ENCODE measurements around the gene FAM124A. TPM values are rescaled to one million over a fixed set of nuclear protein-coding genes. Genes with fewer than 3 reads are reported as not detected.

Gene FAM124A
- total RNA-seq, 2 donors from 2014 or later, result 5.5 to 11.2 TPM

GRCh38 chr13:51229101-51229719 is 7.0 kb downstream of the FAM124A start:
- intact Hi-C loops (cut with DNase I), result no loop called here
- no peak for TF ChIP-seq POLR2AphosphoS5 (IDR thresholded peaks at IDR 0.05)
- no peak overlapping the region for H3K27ac ChIP-seq
- no peaks in the 10 kb centered on the region for H3K9me3 ChIP-seq
- no peak overlapping the region for H3K4me3 ChIP-seq
- H3K27me3 ChIP-seq (replicated peaks; ENCODE audit: insufficient read depth), result no peaks in the 10 kb centered on the region
- H3K4me1 ChIP-seq (replicated peaks), result peaks cover 6% of the 10 kb centered on the region
- WGBS, result 95% methylated on average over 12 of the region's 12 CpGs
- no peak for DNase-seq (ENCODE audit: low spot score)
- no peaks in the 10 kb centered on the region for H3K36me3 ChIP-seq

GRCh38 chr13:51229731-51230130 is 7.5 kb downstream of the FAM124A start:
- H3K36me3 ChIP-seq, result no peaks in the 10 kb centered on the region
- no peak overlapping the region for H3K27ac ChIP-seq
- WGBS, result 66% methylated on average over 2 of the region's 2 CpGs
- no peak overlapping the region for H3K4me3 ChIP-seq
- TF ChIP-seq, protein P1, sequence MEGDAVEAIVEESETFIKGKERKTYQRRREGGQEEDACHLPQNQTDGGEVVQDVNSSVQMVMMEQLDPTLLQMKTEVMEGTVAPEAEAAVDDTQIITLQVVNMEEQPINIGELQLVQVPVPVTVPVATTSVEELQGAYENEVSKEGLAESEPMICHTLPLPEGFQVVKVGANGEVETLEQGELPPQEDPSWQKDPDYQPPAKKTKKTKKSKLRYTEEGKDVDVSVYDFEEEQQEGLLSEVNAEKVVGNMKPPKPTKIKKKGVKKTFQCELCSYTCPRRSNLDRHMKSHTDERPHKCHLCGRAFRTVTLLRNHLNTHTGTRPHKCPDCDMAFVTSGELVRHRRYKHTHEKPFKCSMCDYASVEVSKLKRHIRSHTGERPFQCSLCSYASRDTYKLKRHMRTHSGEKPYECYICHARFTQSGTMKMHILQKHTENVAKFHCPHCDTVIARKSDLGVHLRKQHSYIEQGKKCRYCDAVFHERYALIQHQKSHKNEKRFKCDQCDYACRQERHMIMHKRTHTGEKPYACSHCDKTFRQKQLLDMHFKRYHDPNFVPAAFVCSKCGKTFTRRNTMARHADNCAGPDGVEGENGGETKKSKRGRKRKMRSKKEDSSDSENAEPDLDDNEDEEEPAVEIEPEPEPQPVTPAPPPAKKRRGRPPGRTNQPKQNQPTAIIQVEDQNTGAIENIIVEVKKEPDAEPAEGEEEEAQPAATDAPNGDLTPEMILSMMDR (IDR thresholded peaks at IDR 0.05), result no peak
- no peak for TF ChIP-seq POLR2AphosphoS5 (IDR thresholded peaks at IDR 0.05)
- no peak for TF ChIP-seq POLR2A (IDR thresholded peaks at IDR 0.05)
- H3K4me1 ChIP-seq (replicated peaks), result peaks cover 6% of the 10 kb centered on the region
- H3K9me3 ChIP-seq, result no peaks in the 10 kb centered on the region
- H3K27me3 ChIP-seq (replicated peaks; ENCODE audit: insufficient read depth), result no peaks in the 10 kb centered on the region
- intact Hi-C loops (cut with DNase I), result loop anchor here (10.0 kb wide), 1 partner anchor 505 kb away; no protein-coding TSS in a partner anchor
- DNase-seq (ENCODE audit: low spot score), result no peak

DNA sequence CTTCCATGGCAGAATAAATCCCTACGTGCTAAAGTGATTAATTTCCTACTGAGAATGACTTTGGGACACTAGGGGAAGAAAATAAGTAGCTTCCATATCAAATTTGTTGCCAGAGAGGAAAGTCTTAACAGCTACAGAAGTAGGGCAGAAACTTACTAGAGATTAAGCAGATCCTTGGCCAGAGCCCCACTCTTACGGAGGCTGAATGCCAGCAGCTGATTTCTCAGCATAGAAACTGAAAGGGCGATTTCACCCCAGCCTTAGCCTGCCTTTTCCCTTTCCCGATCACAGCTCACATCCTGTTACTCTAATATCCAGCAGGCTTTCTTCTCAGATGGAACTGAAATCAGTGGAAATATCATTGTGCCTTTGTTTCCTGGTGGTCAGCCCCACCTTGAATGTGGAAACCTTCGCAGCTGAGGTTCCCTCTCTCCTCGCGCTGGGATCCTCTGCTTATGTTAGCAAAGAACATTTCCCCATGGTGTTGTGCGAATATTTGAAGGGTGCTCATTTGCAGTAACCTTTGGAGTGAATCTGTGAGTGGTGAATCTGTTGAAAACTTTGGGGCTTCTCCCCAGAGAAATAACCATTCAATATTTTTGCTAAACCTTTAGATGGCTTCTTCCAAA is 8.4 kb downstream of the FAM124A start:
- no peaks in the 10 kb centered on the region for H3K36me3 ChIP-seq
- H3K27ac ChIP-seq, result peak overlapping the region in 1 of 2 donors; percentile 32
- no peaks in the 10 kb centered on the region for H3K27me3 ChIP-seq (replicated peaks; ENCODE audit: insufficient read depth)
- H3K4me1 ChIP-seq (replicated peaks), result peaks cover 6% of the 10 kb centered on the region
- H3K4me3 ChIP-seq, result no peak overlapping the region
- no peaks in the 10 kb centered on the region for H3K9me3 ChIP-seq
- intact Hi-C loops (cut with DNase I), result loop anchor here (10.0 kb wide), 1 partner anchor 504 kb away; no protein-coding TSS in a partner anchor
- WGBS, result 24% methylated on average over 8 of the region's 8 CpGs
- TF ChIP-seq POLR2AphosphoS5 (IDR thresholded peaks at IDR 0.05) (peak; percentile 42), POLR2A (IDR thresholded peaks at IDR 0.05) (no peak)
- DNase-seq (ENCODE audit: low spot score), result peak; percentile 27

GRCh38 chr13:51231456-51231855 is 9.3 kb downstream of the FAM124A start:
- peaks cover 6% of the 10 kb centered on the region for H3K4me1 ChIP-seq (replicated peaks)
- intact Hi-C loops (cut with DNase I), result loop anchor here (10.0 kb wide), 1 partner anchor 503 kb away; no protein-coding TSS in a partner anchor
- H3K27ac ChIP-seq, result no peak overlapping the region
- no peaks in the 10 kb centered on the region for H3K27me3 ChIP-seq (replicated peaks; ENCODE audit: insufficient read depth)
- H3K36me3 ChIP-seq, result no peaks in the 10 kb centered on the region
- DNase-seq (ENCODE audit: low spot score), result no peak
- H3K4me3 ChIP-seq, result no peak overlapping the region
- no peaks in the 10 kb centered on the region for H3K9me3 ChIP-seq
- TF ChIP-seq POLR2A (IDR thresholded peaks at IDR 0.05), result no peak
- TF ChIP-seq POLR2AphosphoS5 (IDR thresholded peaks at IDR 0.05), result no peak
- TF ChIP-seq, protein P1 (IDR thresholded peaks at IDR 0.05), result no peak
- WGBS, result 93% methylated on average over 2 of the region's 2 CpGs

- Histone ChIP-seq H3K9me3 (no peaks in the 10 kb centered on the region), H3K4me1 (replicated peaks) (peaks cover 1% of the 10 kb centered on the region), H3K27ac (no peak overlapping the region), H3K27me3 (replicated peaks; ENCODE audit: insufficient read depth) (no peaks in the 10 kb centered on the region), H3K36me3 (no peaks in the 10 kb centered on the region), H3K4me3 (no peak overlapping the region)
- intact Hi-C loops (cut with DNase I), result loop anchor here (10.0 kb wide), 1 partner anchor 502 kb away; no protein-coding TSS in a partner anchor
- DNase-seq (ENCODE audit: low spot score), result no peak
- no peak for TF ChIP-seq POLR2AphosphoS5 (IDR thresholded peaks at IDR 0.05)
These were observed 10.1 kb downstream of the FAM124A start for GRCh38 chr13:51232328-51232727.

GRCh38 chr13:51233117-51233826 is 11.1 kb downstream of the FAM124A start:
- intact Hi-C loops (cut with DNase I), result loop anchor here (10.0 kb wide), 1 partner anchor 502 kb away; no protein-coding TSS in a partner anchor
- H3K27me3 ChIP-seq (replicated peaks; ENCODE audit: insufficient read depth), result no peaks in the 10 kb centered on the region
- TF ChIP-seq, protein P1 (IDR thresholded peaks at IDR 0.05), result no peak
- TF ChIP-seq POLR2A (IDR thresholded peaks at IDR 0.05) (no peak), POLR2AphosphoS5 (IDR thresholded peaks at IDR 0.05) (no peak)
- no peaks in the 10 kb centered on the region for H3K9me3 ChIP-seq
- no peak overlapping the region for H3K27ac ChIP-seq
- WGBS, result 94% methylated on average over 9 of the region's 9 CpGs
- H3K4me1 ChIP-seq (replicated peaks), result no peaks in the 10 kb centered on the region
- DNase-seq (ENCODE audit: low spot score), result no peak
- H3K4me3 ChIP-seq, result no peak overlapping the region
- H3K36me3 ChIP-seq, result no peaks in the 10 kb centered on the region
